Mesodermal cell (in vitro differentiated cells): ENCODE results near the gene TXNL1.

Source experiments
- H3K27ac ChIP-seq: 2 replicates; pipeline ENCODE4 v1.7.0; 2013; ENCODE audit warnings: mild to moderate bottlenecking, low read depth, low read length, moderate library complexity; ENCODE audit not compliant: severe bottlenecking
- H3K36me3 ChIP-seq: 2 replicates; pipeline ENCODE4 v1.7.1; 2013; ENCODE audit warnings: mild to moderate bottlenecking, low read length, moderate library complexity; ENCODE audit not compliant: control insufficient read depth, insufficient read depth
- H3K4me1 ChIP-seq: one replicate; pipeline ENCODE4 v1.7.1; 2013; ENCODE audit warnings: mild to moderate bottlenecking, low read length; ENCODE audit not compliant: insufficient read depth, control insufficient read depth, poor library complexity, severe bottlenecking
- H3K4me3 ChIP-seq: 2 replicates; pipeline ENCODE4 v1.7.0; 2013; ENCODE audit warnings: low read length, control low read depth, mild to moderate bottlenecking; ENCODE audit not compliant: insufficient read depth, poor library complexity, severe bottlenecking; ENCODE audit errors: extremely low read depth
- H3K9me3 ChIP-seq: 2 replicates; pipeline ENCODE4 v1.7.1; 2013; ENCODE audit warnings: mild to moderate bottlenecking, low read length, moderate library complexity; ENCODE audit not compliant: control insufficient read depth
- WGBS, 2 experiments: methylation state at CpG; one replicate each; pipeline ENCODE4 v1.1.5; 2013; ENCODE audit warnings: missing lambda C conversion rate in 2 of 2; ENCODE audit not compliant: insufficient coverage in 2 of 2; 5-methylcytosine and 5-hydroxymethylcytosine counted together

The TXNL1 gene

DNA sequence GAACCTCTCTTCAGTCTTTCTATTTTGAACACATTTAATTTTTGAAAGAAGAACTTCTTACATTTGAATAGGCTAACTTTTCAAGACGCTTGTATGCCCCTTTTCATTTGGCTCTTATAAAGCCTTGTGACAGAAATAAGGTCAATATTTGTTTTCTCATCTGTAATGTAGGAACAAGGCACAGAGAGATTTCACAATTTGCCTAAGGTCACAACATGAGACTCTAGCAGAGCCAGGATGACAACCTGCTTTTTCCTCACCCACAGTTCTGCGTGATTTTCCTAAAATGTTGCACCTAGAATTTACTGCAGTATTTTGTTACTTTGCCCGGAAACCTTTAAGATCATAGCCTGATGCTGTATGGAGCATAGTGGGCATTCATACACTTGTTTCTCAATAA, 67.4 kb downstream of the TXNL1 start:
- Histone ChIP-seq H3K9me3 (no peaks in the 10 kb centered on the region), H3K4me1 (no peaks in the 10 kb centered on the region), H3K36me3 (no peaks in the 10 kb centered on the region), H3K27ac (no peak overlapping the region), H3K4me3 (no peak overlapping the region)
- WGBS, 2 experiments, result 60% methylated on average over 1 of the region's 3 CpGs; no CpG with 5 or more reads in 1 of the 2 experiments

DNA sequence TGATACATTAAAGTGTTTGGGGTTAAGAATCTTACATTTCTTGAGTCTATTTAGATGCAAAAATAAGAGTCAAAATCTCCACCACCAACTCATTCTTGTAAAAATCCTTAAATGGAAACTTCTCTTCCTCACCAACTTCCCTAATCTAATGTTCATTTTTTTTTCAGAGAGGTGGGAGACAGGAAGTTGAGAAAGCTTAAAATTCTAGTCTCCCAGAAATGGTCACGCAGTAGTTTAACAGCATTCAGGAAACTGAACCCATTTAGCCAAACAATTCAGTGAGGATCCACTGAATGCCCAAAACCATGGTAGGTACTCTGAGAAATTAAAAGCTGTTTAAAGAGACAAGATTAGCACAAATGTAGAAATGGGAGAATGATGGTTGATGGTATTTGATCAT, 69.0 kb downstream of the TXNL1 start:
- no peaks in the 10 kb centered on the region for H3K4me1 ChIP-seq
- H3K36me3 ChIP-seq, result no peaks in the 10 kb centered on the region
- H3K27ac ChIP-seq, result no peak overlapping the region
- 83% methylated on average over 1 of the region's 1 CpG; no CpG with 5 or more reads in 1 of the 2 experiments for WGBS, 2 experiments
- no peak overlapping the region for H3K4me3 ChIP-seq
- H3K9me3 ChIP-seq, result no peaks in the 10 kb centered on the region

DNA sequence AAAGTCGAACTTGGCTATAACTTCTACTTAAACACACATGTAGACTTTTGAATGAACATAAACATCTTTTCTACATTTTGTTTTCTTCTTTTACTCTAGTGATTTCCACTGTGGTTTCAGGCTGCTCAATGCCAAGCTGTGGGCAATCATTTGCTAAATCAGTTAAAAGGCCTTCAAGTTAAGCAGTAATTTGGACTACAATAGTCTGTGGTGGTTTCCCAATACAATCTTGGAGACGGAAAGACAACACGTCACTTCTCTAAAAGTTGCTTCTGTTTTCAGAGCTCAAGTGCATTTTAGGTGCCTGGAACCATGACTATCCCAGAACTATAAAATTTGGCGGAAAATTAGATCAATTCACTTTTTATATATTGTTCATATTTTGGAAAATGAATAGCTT, 69.4 kb downstream of the TXNL1 start:
- Histone ChIP-seq H3K4me1 (no peaks in the 10 kb centered on the region), H3K4me3 (no peak overlapping the region), H3K9me3 (no peaks in the 10 kb centered on the region), H3K36me3 (no peaks in the 10 kb centered on the region), H3K27ac (no peak overlapping the region)
- 89 to 90% methylated on average over 3 of the region's 4 CpGs for WGBS, 2 experiments

DNA sequence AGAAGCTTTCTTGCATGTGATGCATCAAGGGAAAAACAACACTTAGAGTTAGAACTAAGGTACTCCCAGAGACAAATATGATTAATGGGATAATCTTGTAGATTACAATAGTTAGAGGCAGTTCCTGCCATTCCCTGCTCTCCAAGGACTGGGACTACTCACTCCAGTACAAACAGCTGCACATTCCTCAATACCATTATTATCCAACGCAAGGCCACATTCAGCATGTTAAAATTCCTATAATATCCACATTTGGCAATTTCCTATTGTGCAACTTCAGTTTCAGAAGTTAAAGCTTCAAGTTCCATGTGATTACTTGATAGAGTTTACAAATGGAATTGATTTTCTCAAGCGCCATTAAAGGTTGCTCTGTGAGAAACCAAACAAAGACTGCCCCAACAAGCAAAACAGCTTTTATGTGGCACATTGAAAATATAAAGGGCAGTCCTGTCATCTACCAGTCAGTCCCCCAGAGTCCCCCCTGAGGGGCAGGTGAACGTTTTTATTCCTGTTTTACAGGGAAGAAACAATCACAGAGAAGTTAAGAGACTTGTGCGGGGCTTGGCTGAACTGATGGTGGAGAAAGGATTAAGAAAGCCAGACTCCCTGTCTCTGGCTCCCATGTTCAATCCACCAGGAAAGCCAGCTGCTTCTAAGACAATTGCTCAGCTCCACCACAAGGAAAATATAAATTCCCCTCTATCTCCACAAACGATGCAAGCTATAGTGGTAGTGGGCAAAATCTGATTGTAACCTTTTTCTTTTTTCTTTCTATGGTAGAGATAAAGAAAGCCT, 72.6 kb downstream of the TXNL1 start:
- no peak overlapping the region for H3K4me3 ChIP-seq
- H3K36me3 ChIP-seq, result no peaks in the 10 kb centered on the region

DNA sequence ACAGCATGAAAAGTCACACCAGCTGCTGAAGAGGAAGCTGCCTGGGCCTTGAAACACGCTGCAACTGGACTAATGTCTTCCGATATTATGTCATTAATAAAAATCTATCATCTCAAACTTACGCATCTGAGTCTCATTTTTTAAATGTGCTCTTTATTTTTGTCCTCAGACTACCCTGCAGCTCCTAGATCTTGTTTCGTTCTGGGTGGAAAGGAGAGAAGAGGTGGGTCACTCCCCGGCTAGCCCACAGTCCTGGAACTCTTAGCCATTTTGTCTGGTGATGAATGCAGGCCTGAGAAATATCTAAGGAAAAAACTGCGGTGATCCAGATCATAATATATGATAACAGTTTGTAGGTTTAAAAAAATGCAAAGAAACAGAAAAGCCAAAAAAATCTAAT, 73.3 kb downstream of the TXNL1 start:
- no peak overlapping the region for H3K27ac ChIP-seq
- no peaks in the 10 kb centered on the region for H3K4me1 ChIP-seq
- H3K36me3 ChIP-seq, result no peaks in the 10 kb centered on the region
- H3K4me3 ChIP-seq, result no peak overlapping the region
- WGBS, 2 experiments, result 86 to 93% methylated on average over 2 to 3 of the region's 6 CpGs
- H3K9me3 ChIP-seq, result no peaks in the 10 kb centered on the region

More for the DNA sequence above, 72.6 kb downstream of the TXNL1 start:
- no peak overlapping the region for H3K27ac ChIP-seq
- H3K4me1 ChIP-seq, result no peaks in the 10 kb centered on the region
- 78 to 80% methylated on average over 1 to 4 of the region's 5 CpGs for WGBS, 2 experiments
- no peaks in the 10 kb centered on the region for H3K9me3 ChIP-seq

DNA sequence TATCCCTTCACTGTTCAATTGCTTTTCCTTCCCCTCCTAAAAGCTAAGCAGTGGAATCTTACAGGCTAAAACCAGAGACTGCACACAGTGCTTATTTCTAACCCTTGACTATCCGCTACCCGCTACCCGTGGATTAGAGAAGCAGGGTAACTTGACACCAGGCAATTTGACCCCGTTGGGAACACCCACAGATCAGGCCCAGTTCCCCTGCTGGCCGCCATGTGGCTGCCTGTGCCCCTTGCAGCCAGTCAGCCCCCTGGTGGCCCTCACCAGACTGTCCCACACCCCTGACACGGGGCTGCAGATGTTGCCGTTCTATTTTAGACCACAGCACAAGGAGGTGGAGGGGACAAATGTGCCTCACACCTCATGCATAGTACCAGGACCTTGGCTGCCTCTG, 74.8 kb downstream of the TXNL1 start:
- no peak overlapping the region for H3K4me3 ChIP-seq
- no peaks in the 10 kb centered on the region for H3K36me3 ChIP-seq
- 47 to 58% methylated on average over 6 to 7 of the region's 7 CpGs for WGBS, 2 experiments
- no peaks in the 10 kb centered on the region for H3K4me1 ChIP-seq
- no peak overlapping the region for H3K27ac ChIP-seq
- no peaks in the 10 kb centered on the region for H3K9me3 ChIP-seq

DNA sequence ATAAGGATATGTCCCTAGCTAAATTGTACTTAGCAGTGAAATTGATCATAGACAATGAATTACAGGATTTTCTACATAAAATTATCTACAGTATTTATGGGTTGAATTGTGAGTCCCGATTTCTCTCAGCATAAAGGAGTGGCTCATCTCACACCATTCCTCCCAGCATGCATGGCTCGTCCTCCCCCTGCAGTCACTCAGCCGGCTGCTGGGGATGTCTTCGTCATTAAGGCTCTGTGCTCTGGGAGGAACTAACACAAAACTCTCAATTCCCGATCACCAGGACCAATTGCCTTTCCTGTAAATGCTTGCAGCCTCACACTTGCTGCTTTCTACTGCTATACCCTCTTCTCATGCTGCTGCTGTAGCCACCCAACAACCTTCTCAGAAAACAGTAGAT, 75.9 kb downstream of the TXNL1 start:
- H3K9me3 ChIP-seq, result no peaks in the 10 kb centered on the region

DNA sequence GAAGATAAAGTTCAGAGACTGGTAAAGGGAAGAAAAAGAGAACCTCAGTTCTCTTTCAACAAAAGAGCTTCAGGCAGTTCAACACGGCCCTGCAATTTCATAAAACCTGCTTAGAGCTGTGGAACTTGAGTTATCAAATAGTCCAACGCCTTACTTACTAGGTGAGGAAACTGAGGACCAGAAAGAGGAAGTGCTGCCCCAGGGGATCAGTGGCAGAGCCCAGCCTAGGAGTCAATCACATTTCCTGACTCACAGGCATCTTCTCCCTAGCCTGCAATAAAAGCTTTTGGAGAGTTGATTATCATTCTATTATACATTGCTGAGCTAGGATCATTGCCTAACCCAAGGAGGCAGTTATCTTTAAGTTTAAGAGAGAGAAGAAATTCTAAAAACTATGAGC, 77.4 kb downstream of the TXNL1 start:
- 100% methylated on average over 2 of the region's 2 CpGs for WGBS, 2 experiments
- H3K27ac ChIP-seq, result no peak overlapping the region
- H3K36me3 ChIP-seq, result no peaks in the 10 kb centered on the region
- H3K4me1 ChIP-seq, result no peaks in the 10 kb centered on the region
- no peak overlapping the region for H3K4me3 ChIP-seq
- no peaks in the 10 kb centered on the region for H3K9me3 ChIP-seq

More for the DNA sequence above, 75.9 kb downstream of the TXNL1 start:
- WGBS, 2 experiments, result 55 to 61% methylated on average over 4 to 5 of the region's 5 CpGs
- no peak overlapping the region for H3K27ac ChIP-seq
- no peaks in the 10 kb centered on the region for H3K36me3 ChIP-seq
- H3K4me1 ChIP-seq, result no peaks in the 10 kb centered on the region
- H3K4me3 ChIP-seq, result no peak overlapping the region

DNA sequence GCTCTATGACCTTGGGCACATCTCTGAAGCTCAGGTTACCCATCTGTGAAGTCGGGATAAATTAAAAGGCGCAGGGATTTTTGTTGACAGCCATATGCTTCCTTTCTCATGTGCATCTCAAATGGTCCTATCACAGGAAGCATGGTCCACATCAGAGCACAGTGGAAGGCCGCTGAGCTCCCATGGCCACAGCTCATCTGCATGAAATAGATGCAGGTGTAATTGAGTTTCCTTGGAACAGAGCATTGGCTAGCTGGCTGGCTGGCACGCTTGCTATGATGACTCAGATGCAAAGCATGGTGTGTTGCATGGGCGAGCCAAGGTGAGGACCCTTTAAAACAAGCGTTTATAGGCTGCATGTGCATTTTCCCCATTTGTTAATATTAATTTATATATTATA, 79.3 kb downstream of the TXNL1 start:
- Histone ChIP-seq H3K9me3 (no peaks in the 10 kb centered on the region), H3K4me1 (no peaks in the 10 kb centered on the region), H3K4me3 (no peak overlapping the region), H3K36me3 (no peaks in the 10 kb centered on the region), H3K27ac (no peak overlapping the region)
- WGBS, 2 experiments, result 91 to 92% methylated on average over 3 to 4 of the region's 6 CpGs

DNA sequence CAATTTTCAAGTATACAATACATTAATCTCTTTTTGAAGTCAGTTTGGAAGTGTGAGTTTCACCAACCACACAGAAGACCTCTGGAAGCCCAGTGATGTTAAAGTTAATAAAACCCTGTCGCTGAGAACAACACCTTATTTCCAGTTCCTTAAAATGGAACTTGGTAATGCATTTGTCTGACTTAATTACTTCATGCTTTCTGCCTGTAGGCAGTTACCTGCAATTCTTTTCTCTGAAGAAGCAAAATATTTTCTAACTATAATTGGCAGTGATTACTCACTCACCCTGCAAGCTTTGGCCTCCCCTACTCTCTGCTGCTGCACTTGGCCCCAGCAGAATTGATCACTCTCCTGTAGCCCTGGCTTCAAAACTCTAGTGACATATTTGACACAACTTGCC, 81.5 kb downstream of the TXNL1 start:
- H3K36me3 ChIP-seq, result no peaks in the 10 kb centered on the region
- no peaks in the 10 kb centered on the region for H3K4me1 ChIP-seq
- WGBS, 2 experiments, result 100% methylated on average over 1 of the region's 1 CpG; no CpG with 5 or more reads in 1 of the 2 experiments
- no peak overlapping the region for H3K4me3 ChIP-seq
- H3K27ac ChIP-seq, result no peak overlapping the region
- no peaks in the 10 kb centered on the region for H3K9me3 ChIP-seq

DNA sequence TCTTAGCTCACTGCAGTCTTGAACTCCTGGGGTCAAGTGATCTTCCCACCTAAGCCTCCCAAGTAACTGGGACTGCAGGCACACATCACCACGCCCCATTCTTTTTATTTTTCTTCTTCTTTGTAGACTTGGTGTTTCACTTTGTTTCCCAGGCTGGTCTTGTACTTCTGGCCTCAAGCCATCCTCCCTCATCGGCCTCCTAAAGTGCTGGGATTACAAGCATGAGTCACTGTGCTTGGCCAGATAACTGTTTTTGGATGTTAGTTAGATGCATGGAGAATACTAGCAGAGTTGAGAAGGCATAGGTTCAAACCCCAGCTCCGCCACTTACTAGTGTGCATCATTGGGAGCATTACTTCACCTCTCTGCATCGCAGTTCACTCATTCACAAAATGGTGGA, 88.3 kb downstream of the TXNL1 start:
- no peak overlapping the region for H3K27ac ChIP-seq
- no peak overlapping the region for H3K4me3 ChIP-seq
- no peaks in the 10 kb centered on the region for H3K4me1 ChIP-seq
- WGBS, 2 experiments, result 86 to 100% methylated on average over 2 of the region's 4 CpGs
- no peaks in the 10 kb centered on the region for H3K36me3 ChIP-seq
- H3K9me3 ChIP-seq, result no peaks in the 10 kb centered on the region
